Mucosa of descending colon (tissue), 3 donors: Measurements from ENCODE around the gene GLIPR1. TPM values are rescaled to one million over a fixed set of nuclear protein-coding genes. Genes with fewer than 3 reads are reported as not detected.
A peak's percentile ranks its signal among the peaks of the same experiment; 100 is the strongest.

Experiments used
- ATAC-seq: fragments of 200-7000 bp; cut with Tn5 transposase; one replicate; pipeline ENCODE4 v1.9.1; 2020; ENCODE audit warnings: mild to moderate bottlenecking, moderate library complexity
- DNase-seq, 3 donors: peaks; one replicate each; pipeline ENCODE4 v3.0.0-alpha.2; 2020
- H3K36me3 ChIP-seq: fragments of 200-600 bp; one replicate; pipeline ENCODE4 v1.8.0; 2021; ENCODE audit warnings: low read depth, mild to moderate bottlenecking
- H3K4me1 ChIP-seq: fragments of 200-600 bp; one replicate; pipeline ENCODE4 v1.8.0; 2021; ENCODE audit warnings: low read depth, mild to moderate bottlenecking
- H3K4me3 ChIP-seq: fragments of 200-600 bp; one replicate; pipeline ENCODE4 v1.8.0; 2021; ENCODE audit warnings: mild to moderate bottlenecking
- H3K9me3 ChIP-seq: fragments of 200-600 bp; one replicate; pipeline ENCODE4 v1.8.0; 2021; ENCODE audit warnings: mild to moderate bottlenecking
- CTCF ChIP-seq: fragments of 200-600 bp; IDR thresholded peaks from one replicate; pipeline ENCODE4 v1.8.0; 2022; ENCODE audit warnings: antibody characterized with exemption, mild to moderate bottlenecking
- intact Hi-C, 2 donors: fragments of 100-400 bp; cut with DNase I in 1 of 2; cut with micrococcal nuclease in 1 of 2; formaldehyde crosslinking; loops; one replicate each; pipeline versions ENCODE4 v1.11.0 to v1.11.1; 2022; cut with DNase I, micrococcal nuclease
- total RNA-seq, 3 donors: library from RNA; stranded (reverse); fragmentation: NEBNext Ultra II Directional in 2 of 3; extraction: Animal tissue kit (Norgen Biotek cat#: 25700) in 2 of 3; gene quantifications; one replicate each; pipeline versions ENCODE4 v1.2.1 to v1.2.4, GENCODE V29; 2021 to 2023
- donor health status: DM: no; HTN: no; CAD: no; lungs with moderate emphysema.
- donor health status: DM: no; HTN: no; CAD: no.
- donor health status: DM: no; HTN: yes; CAD: no.

GLIPR1 gene
- total RNA-seq, 3 donors from 2014 or later, result 3.8 to 20.1 (median 10.1) TPM

DNA sequence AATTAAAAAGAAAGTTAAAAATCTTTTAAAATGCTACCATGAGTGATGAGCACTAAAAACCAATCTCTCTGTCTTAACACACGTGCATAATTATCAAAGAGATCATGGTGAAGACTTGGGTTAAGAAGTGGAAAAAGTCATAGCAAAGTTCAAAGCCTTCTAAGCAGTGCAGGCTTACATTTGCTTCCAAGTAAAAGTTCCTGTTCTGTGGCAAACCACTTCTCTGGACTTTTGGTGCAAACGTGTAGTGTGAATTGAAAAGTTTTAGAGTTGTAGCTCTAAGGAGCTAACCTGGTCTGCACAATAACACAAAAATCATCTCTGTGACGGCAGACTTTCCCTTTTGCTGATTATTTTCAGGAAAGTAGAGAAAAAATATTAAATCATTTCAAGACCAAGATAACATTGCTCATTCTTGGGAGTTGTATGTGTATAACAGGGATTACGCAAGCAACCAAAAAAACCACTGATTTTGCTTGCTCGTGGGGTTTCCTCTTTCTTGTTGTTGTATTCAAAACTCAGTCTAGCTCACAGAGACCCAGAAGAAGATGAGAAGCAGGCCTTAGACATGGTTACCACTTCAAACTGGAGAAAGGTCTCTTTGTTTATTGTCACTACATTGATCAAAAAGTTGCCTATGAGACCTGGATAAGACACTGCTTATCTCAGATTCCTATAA, 2.3 kb upstream of the GLIPR1 start:
- H3K4me3 ChIP-seq, result no peak overlapping the region
- intact Hi-C loops, result no loop called here
- DNase-seq, result peak in 1 of 3 donors; percentile 40
- peak; percentile 4 for TF ChIP-seq CTCF
- H3K36me3 ChIP-seq, result no peaks in the 10 kb centered on the region
- peak; percentile 45 for ATAC-seq
- H3K9me3 ChIP-seq, result no peaks in the 10 kb centered on the region
- H3K4me1 ChIP-seq, result no peaks in the 10 kb centered on the region

GRCh38 chr12:75479963-75480461, 543 bp upstream of the GLIPR1 start:
- ATAC-seq (peak; percentile 54), DNase-seq (no peak)
- H3K9me3 ChIP-seq, result no peaks in the 10 kb centered on the region
- H3K4me3 ChIP-seq, result no peak overlapping the region
- TF ChIP-seq CTCF, result no peak
- intact Hi-C loops, result no loop called here
- no peaks in the 10 kb centered on the region for H3K36me3 ChIP-seq
- H3K4me1 ChIP-seq, result no peaks in the 10 kb centered on the region

GRCh38 chr12:75481013-75481705, 604 bp downstream of the GLIPR1 start:
- peak; percentile 37 for ATAC-seq
- intact Hi-C loops, result no loop called here
- no peak for TF ChIP-seq CTCF
- Histone ChIP-seq H3K36me3 (no peaks in the 10 kb centered on the region), H3K4me3 (no peak overlapping the region), H3K9me3 (no peaks in the 10 kb centered on the region), H3K4me1 (no peaks in the 10 kb centered on the region)
- no peak for DNase-seq

DNA sequence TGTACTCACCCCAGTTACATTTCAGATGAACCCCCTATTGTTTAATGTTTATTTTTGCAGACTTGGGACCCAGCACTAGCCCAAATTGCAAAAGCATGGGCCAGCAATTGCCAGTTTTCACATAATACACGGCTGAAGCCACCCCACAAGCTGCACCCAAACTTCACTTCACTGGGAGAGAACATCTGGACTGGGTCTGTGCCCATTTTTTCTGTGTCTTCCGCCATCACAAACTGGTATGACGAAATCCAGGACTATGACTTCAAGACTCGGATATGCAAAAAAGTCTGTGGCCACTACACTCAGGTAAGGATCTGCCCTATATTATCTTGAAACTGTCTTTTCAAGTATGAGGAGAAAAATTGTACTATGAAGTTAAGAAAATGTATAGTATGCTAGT, 1.2 kb downstream of the GLIPR1 start:
- intact Hi-C loops, result no loop called here
- TF ChIP-seq CTCF, result no peak
- no peak for DNase-seq

GRCh38 chr12:75482646-75483045, 2.1 kb downstream of the GLIPR1 start:
- Histone ChIP-seq H3K4me1 (no peaks in the 10 kb centered on the region), H3K4me3 (no peak overlapping the region), H3K9me3 (no peaks in the 10 kb centered on the region), H3K36me3 (no peaks in the 10 kb centered on the region)
- TF ChIP-seq CTCF, result no peak
- ATAC-seq (peak; percentile 31), DNase-seq (no peak)
- intact Hi-C loops, result no loop called here

More for the DNA sequence above, 1.2 kb downstream of the GLIPR1 start:
- Histone ChIP-seq H3K4me3 (no peak overlapping the region), H3K9me3 (no peaks in the 10 kb centered on the region), H3K36me3 (no peaks in the 10 kb centered on the region), H3K4me1 (no peaks in the 10 kb centered on the region)
- ATAC-seq, result no peak
